ENCODE data around the gene HOXB6.

Gene HOXB6

DNA sequence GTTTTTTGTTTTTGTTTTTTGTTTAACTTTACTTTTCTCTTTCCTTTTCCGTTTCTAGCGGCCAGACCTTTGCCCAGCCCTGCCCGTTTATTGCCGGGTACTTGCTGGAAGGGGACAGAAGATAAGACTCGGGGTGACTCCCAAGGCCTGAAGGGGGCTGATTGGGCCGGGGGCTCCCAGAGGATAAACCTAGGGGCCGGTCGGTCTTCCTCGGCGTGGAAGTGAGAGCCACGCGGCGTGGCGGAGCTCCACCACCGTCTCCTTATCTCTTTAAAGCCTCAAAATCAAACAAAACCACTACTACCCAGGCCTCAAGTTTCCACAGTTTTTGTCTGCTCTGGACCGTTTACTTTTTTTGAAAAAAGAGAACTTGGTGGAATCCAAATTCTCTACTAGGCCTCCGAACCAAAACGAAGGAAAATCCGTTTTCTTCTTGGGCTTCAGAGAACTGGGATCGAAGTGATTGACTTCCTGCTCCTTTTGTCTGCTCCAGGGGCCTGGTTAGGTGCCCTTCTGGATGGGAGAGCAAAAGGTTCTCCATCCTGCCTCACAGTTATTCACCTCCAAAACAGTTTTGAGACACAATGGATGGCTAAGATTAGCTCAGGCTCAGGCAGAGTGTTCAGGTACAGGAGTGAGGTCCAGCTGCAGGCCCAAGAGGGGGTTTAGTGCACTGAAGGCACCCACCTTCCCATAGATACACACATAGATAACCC, 29.9 kb upstream of the HOXB6 start:
- no peak for DNase-seq

DNA sequence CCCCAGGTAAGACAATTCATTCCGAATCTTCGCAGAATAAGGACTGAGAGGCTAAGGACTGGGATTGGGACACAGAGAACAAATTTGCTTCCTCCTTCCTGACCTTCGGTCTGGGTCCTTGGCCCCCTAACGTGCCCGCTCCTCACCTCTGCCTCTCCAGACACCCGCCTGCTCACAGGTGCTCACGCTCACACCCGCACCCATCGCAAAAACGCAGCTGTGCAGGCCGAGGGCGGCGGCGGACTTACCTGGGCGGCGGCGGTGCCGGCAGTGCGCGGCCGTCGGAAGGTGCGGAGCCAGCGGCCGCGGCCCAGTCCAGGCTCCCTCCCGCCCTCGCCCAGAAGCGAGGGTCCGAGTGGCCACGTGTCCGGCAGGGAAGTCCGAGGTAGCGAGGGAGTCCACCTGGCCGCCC, 28.5 kb upstream of the HOXB6 start:
- DNase-seq, result no peak

DNA sequence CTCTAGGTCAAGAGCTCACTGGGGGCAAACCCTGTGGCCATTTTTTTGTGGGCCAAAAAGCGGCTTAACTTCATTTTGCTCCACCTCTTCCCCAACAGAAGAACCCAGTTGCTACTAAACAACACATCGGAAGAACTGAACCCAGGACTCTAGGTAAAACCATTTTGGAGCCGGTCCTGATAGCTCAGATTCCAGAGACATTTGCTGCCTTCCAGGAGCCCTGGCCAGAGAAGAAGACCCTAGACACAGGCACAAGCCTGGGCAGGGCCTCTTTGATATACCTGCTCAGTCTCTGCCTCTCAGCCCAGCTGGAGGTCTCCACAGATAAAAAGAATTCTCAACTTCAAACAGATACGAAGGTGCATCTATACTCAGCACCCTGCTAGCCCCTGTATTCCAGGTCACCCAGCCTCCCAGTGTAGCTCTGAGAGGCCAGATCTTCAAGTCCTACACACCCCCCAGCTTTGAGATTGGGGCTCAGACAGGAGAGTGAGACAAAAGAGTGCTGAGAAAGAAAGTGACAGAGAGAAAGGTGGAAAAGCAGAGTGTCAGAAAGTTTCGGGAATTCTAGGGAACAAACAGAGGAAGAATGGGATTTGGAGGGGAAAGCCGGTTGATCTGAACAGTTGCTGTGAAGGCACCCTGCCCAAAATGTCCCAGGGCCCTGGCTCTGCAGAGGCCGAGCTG, 27.9 kb upstream of the HOXB6 start:
- DNase-seq, result no peak

DNA sequence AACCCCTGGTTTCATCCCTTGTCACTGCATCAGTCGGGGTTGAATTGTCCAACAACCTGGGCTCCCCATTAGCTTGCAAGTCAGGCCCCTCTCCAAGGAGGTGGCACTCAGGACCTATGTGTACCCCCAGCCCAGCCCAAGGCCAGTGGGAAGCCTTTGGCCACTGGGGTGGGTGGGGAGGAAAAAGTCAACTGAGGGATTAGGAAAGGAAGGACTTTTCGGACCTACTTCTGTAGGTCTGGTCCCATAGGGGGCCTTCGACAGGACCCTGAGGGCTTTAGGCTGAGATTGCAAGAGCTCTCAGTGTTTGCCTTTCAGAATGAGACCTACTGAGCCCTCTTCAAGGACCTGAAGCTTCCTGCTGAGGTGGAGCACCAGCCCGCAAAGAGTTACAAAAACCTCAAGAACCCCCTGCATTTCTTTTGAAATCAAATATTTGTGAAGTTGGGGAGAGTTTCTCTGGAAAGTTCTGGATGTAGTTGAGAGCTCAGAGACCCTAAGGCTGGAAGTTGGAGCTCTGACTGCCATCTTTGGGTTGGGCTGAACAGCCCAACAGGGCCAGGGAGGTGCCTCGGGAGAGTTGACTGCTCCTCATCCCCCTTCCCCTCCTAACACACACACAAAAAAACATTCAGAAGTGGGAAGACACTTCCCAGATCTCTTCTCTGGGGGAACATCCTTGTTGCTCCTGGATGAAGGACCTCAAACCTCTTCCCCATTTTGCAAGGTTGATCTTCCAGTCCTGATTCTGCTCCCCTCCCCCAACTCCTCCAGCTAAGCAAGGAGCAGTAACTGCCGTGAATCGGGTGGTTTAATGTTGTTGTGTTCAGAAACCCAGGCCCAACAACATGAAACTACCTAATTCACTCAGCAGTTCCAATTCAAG, 27.1 kb upstream of the HOXB6 start:
- DNase-seq, result no peak

DNA sequence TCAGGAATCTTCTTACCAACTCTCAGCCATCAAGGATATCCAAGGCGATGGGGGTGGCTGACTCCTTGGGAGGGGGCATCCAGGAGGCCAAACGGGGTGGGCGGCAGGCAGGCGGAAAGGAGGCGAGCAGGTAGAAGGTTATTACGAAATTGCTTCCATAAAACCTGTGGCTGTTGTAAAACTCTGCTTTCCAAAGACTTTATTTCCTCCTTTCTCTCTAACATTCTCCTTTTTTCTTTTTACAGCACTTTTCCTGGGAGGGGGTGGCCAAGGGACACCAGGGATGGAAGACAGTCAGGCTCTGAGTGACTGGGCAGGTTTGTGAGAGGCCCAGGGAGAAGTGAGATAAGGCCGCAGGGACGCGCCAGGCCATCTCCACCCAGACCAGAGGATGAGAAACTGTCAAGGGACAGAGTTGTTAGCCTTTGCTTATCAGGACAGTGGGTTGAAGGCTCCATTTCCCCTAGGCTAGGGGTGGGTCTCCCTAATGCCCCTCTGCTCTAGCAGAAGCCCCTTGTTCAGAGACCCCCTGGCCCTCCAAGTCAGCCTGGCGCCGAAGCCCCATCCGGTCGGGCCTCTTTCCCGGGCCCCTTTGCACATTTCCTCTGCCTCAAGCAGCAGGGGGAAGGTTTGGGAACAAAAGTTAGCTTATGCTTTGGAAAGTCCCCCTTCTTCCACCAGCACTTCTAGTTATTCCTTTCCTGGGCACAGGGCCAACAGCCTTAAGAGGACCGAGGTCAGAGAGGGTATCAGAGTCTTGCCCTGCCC, 26.3 kb upstream of the HOXB6 start:
- no peak for DNase-seq

DNA sequence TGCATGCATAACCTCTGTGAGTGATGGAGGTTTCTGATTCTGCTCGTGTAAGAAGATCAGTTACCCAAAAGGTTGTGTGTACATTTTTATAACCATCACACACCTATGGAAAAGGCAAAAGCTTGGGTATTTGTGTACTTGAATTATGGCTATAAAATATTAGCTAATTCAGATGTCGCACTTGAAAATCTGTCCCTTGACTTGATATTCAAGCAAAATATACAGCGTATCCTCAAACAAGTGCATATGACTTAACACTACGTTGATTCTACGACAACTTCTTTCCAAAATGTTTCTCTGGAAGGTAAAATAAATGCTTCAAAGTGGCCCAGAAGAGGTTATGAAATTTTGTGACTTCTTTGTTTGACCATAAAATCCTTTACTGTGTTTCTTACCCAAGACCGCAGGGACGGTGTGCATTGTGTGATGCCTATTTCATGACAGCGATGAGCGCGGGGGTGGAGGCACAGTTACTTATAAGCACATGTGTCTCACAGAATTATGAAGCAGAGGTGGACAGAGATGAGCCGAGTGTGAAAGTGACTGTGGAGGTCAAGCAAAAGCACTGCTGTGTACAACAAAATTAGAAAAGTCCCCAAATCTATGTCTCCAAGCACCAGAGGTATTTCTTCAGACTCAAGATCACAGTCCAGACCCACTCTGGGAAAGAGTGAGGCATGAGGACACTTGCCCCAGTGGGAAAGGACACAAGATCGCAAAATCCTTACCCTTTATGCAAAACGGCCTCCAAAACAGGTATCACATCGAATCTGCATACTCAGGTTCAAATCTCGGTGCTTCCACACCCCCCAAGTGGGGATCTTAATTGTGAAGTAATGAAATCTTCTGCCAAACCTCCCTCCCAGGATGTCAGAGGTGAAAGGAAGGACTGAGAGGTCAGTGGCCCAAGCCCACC, 25.5 kb upstream of the HOXB6 start:
- DNase-seq, result no peak

DNA sequence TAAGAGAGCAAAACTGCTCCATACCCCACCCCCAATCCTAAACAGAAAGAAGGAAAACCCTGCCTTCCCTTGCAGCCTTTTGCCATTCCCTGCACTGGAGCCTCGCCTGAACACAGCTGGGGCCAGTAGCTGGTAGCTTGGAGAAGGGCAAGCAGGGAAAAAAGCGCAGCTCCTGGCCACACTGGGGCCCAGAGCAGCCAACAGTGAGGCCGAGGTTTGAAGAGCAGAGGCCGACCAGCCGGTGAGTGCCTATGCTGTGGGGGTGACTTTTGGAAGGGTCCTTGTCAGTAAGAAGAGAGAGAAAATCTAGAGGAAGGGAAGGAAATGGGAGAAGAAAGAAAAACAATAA, 24.6 kb upstream of the HOXB6 start:
- DNase-seq, result no peak

DNA sequence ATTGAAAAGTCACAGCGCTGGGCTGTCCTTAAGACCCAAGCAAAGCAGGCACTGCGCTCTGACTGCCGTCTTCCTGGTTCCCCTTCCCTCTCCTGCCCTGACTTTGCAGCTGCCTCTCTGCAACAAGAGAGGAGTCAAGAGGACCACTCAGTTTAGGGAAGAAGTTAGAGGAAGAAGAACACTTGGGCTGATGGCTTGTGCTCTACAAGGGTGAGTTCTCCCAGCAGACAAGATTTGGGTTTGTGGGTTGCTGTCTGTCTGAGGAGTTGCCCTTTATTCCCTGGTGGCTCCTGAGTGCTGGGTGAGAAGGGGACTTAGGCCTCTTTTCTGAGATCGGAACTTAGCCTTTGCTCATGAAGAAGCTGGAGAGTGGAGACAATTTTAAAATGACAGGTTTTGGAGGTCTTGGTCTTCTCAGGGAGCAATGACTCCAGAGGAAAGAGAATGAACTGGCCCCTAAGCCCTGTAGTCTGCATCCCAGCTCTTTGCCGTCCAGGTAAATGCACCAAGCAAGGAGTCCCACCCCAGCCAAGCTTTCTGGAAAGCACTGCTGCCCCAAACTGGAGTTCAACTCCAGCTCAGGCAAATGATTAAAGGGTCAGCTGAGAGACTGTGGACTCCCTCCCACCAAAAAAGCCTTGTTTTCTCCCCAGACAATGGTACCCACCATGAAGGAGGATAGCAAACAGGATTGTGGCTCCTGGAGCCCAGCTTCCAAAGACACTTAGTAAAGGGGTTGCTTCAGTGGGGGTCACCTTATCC, 24.0 kb upstream of the HOXB6 start:
- DNase-seq, result no peak

DNA sequence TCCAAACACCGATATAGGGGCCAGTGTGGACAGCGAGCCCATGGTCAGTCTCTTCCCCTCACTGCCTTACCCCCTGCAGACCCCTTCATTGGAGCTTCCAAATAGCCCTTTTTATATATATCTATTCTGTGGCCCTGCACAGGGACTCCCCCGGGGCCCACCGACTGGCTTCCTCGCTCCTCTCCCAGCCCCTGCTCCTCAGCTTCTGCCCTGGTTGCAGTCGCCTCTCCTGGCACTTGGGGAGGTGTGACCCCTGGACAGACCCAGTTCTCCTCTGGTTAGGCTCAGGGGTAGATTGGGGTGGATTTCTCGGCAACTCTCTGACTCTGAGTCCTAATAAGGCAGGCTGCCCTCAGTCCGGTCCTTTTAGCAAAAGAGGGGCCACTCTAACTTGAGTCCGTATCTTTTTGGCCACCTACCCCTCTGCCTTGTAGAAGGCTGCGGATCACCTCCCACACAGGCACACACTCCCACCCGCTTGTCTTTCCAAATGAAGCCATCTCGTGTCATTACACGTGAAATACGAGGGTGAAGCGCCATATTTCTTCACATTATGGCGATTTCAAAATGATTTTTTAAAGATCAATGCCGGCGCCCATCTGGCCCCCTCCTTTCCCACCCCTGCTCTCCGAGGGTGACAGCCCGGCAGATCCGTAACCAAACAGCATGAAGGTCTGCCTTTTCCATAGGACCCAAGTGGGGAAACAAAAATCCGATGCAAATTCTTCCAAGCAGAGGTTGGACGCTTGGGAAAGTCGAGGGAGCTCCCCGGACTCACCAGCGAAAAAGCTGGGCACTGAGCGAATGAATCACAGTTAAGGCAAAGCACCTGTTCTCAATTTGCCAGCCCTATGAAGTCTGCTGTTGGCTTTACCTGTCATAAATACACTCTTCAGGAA, 23.1 kb upstream of the HOXB6 start:
- no peak for DNase-seq

DNA sequence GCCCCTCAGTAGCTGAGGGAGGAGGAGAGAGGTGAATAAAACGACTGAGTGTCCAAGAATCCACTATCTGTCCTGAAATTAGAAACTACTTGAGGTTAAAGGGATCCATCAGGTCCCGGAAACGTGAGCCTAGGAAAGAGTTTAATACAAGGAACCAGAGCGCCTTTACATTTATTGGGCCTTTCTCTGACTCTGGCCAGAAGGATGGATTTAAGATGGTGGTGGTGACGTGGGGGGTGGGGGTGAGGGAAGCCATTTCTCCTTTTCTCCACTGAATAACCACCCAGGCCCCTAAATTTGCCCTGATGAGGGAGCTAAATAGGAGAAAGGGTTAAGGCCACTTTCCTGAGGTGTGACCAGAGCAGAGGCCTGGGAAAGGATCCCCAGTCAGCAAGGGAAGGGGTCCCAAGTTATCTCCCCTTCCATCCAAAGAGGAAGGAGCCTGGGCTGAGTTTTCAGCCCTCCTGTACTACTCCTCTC, 22.4 kb upstream of the HOXB6 start:
- no peak for DNase-seq

DNA sequence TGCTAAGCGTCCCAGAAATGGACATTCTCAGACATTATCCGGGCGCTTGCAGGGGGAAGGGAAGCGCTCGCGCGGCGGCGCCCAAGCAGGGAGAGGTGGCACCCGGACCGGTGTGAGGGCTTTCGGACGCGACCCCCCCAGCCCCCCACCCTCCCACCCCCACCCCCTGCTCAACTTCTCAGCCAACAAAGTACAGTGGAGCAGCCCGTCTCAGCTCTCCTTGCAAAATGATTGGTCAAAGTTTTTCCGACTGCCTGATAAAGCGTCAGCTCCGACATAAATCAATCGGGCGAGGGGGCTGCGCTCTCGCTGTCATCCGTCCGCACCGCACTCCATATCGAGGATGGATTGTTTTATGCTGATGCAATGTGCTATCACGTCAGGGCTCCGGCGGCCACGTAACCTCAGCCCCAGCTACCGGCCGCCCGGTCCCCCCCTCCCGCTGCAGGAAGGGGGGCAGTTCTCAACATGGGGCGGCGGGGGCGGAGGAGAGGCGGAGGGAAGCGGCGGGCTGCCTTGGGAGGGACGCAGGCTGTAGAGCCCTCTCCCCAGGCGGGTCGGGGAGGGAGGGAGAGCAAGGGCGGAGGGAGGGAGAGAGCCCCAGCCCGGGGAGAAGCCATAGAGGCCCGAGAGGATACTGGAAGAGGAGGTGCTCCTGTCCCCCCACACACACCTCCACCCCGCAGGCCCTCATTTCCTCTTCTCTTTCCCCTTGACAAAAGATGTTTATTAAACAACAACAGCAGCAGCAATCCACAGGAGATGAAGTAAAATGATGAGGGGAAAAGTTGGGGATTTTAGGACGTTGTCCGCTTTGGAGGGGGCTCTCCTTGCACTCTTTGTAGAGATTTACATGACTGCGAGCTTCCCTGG, 21.7 kb upstream of the HOXB6 start, which contains the start of gene HOXB9:
Gene HOXB9 (minus strand): TSS at position 114 of the 873 bp plus-strand sequence. CDS start 89 bp downstream, at position 25.
- DNase-seq, result no peak

DNA sequence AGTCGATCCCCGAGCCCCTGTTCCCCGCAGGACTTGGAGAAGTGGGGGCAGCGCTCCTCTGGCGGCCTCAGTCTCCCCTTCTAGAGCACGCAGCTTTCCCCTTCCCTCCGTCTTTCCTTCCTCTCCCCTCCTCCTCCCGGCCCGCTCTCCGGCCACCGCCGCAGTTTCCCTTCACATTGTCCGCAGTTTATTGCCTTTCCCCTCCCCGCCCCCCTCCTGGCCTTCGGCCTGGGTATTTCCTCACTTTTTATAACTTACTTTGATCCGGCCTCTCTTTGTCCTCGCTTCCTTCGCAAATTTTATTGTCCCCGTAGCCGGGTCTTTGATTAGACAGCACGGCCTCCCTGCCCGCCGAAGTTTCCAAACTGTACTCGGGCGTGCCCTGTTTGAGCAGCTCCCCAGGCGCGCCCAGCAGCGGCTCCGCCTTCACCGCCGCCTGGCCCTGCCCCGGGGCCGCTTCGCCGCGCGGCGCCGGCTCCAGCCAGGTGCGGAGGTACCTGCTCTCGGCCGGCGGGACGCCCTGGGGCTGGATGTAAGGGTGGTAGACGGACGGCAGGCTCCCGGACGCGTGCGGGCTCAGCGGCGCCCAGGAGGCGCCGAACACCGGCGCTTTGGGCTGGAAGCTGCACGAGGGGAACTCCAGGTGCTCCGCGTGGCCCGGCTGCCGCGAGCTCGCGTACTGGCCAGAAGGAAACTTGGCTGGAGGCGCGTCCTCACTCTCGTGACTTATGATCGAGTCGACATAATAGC, 20.9 kb upstream of the HOXB6 start:
- no peak for DNase-seq

DNA sequence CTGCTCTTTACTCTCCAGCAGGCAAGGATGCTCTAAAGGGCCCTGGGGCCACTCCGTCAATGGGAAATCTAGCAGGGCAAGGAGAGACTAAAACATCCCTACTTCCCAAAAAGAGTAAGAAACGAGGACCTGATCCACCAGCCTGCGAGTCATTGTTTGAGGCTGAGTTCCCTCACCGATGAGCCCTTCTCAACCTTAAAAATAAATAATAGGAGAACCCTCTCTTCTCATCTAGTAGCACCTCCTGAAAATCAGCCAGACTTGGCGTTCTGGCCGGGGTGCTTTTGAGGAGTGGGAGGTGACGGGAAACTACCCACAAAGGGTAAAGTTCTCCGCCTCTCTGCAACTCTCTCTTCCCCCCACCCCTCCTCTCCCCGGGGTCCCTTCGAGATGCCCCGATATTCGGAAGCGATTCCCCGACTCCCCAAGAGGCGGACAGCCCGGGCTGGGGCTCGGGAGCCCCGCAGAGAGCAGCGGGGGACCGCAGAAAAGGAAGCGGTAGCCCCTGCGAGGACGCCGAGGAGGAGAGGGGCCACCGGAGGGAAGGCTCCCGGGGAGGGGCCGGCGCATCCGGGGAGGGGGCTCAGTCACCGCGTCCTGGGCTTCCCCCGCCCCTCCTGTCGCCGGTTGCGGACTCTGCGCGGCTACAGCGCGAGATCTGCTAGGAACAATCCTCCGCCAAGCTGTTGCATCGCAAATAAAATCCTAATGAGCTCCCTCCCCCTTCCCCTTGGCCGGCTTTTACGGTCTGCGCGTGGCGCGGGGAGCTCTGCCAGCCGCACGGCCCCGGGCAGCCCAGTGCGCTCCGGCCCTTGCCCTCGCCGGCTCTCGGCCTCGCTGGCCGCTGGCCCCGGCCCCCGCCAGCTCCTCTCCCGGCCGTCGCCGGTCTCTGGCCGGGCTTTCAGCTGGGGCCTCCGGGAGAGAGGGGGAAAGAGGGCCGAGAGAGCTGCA, 20.0 kb upstream of the HOXB6 start:
- DNase-seq, result no peak

DNA sequence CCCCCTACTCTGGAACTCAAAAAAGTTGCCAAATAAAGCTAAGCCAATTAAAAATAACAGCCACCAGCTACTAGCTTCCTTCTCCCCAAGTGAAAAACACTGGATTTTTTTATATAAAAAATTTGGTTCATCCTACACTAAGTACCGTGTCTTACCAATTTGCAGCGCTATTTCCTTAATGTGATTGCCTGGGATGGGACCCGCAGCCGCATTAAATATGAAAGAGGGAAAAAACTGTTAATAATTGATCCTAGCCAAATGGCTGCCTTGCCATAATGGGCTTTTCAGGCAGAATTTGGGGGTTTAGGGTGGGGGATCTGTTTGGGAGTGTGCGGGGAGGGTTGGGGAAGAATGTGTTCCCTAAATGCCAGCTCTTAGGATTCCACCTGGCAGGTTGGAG, 19.3 kb upstream of the HOXB6 start:
- no peak for DNase-seq

DNA sequence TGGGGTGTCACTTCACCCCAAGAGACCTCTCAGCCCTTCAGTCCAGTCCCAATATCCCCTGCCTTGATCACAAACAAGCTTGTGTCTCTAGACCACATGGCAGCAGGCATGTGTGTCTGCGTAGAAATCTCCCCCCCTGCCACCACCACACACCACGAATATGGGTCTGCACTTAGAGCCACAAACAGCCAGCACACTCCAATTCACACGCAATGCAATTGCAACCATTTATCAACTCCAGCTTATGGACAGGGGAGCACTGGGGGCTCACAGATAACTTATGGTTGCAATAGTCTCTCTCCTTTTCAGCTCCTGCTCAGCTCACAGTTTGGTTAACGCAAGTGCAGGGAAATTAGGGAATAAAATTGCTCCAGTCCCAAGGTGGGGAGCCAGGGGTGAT, 18.8 kb upstream of the HOXB6 start:
- no peak for DNase-seq

DNA sequence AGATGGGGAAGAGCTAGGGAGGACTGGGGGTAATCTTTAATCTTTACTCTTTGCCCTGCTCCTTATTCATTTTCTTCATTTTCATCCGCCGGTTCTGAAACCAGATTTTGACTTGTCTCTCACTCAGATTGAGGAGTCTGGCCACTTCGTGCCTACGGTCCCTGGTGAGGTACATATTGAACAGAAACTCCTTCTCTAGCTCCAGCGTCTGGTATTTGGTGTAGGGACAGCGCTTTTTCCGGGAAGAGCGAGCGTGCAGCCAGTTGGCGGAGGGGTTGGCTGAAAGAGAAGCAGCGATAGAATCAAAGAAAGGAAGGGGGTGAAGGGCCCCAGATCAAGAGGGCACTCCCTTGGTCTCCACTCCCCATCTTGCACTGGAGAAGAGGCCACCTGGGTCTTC, 18.1 kb upstream of the HOXB6 start:
- no peak for DNase-seq
